ENCODE measurements around the gene FILIP1L. TPM values are rescaled to one million over a fixed set of nuclear protein-coding genes. Genes with fewer than 3 reads are reported as not detected.

Gene FILIP1L
- polyA plus RNA-seq, 1 donor (not counting 4 experiments of a cell fraction or from before 2014, with no cell fraction given): 14.7 TPM

- Histone ChIP-seq H4K20me1 (ENCODE audit: control insufficient read depth, extremely low read depth, insufficient read depth, low read length) (no peaks in the 10 kb centered on the region), H2AFZ (ENCODE audit: control insufficient read depth, low read length) (no peak overlapping the region), H3K9me3 (ENCODE audit: control insufficient read depth, low read depth, low read length) (no peaks in the 10 kb centered on the region), H3K27ac (ENCODE audit: control insufficient read depth, insufficient read depth, low read length) (no peak overlapping the region), H3K9me1 (ENCODE audit: control insufficient read depth, extremely low read depth, insufficient read depth, low read length) (no peaks in the 10 kb centered on the region), H3K4me2 (ENCODE audit: control insufficient read depth, extremely low read depth, insufficient read depth, low read depth, low read length) (no peak overlapping the region), H3K79me2 (ENCODE audit: control insufficient read depth, insufficient read depth, low read length) (no peaks in the 10 kb centered on the region), H3K9ac (ENCODE audit: control insufficient read depth, extremely low read depth, insufficient read depth, low read length) (no peak overlapping the region), H3K4me1 (ENCODE audit: control insufficient read depth, extremely low read depth, insufficient read depth, low read length) (no peaks in the 10 kb centered on the region), H3K36me3 (ENCODE audit: control insufficient read depth in 2 of 2, extremely low read depth in 1 of 2, insufficient read depth in 2 of 2, low read length in 2 of 2) (no peaks in the 10 kb centered on the region), H3K27me3 (ENCODE audit: control insufficient read depth, extremely low read depth, insufficient read depth, low read length) (no peaks in the 10 kb centered on the region), H3K4me3 (ENCODE audit: control insufficient read depth in 2 of 3, extremely low read depth in 1 of 3, insufficient read depth in 2 of 3, low read depth in 1 of 3, low read length in 3 of 3) (no peak overlapping the region)
- FAIRE-seq (no peak), DNase-seq (ENCODE audit: low read depth, low spot score) (no peak)
- TF ChIP-seq EZH2 (IDR thresholded peaks at IDR 0.05; ENCODE audit: low read length): no peak
- dilution Hi-C loops (cut with MboI; ENCODE audit: extremely low pct_ligation_motif_present, low sequenced_read_pairs): no loop called here
Measured at GRCh38 chr3:100084100-100084806, 30.0 kb downstream of the FILIP1L start.

GRCh38 chr3:100083209-100083608 is 31.1 kb downstream of the FILIP1L start:
- Histone ChIP-seq H3K27ac (ENCODE audit: control insufficient read depth, insufficient read depth, low read length) (no peak overlapping the region), H3K4me3 (ENCODE audit: control insufficient read depth in 2 of 3, extremely low read depth in 1 of 3, insufficient read depth in 2 of 3, low read depth in 1 of 3, low read length in 3 of 3) (no peak overlapping the region), H3K9me3 (ENCODE audit: control insufficient read depth, low read depth, low read length) (no peaks in the 10 kb centered on the region), H3K9me1 (ENCODE audit: control insufficient read depth, extremely low read depth, insufficient read depth, low read length) (no peaks in the 10 kb centered on the region), H3K4me2 (ENCODE audit: control insufficient read depth, extremely low read depth, insufficient read depth, low read depth, low read length) (no peak overlapping the region), H3K4me1 (ENCODE audit: control insufficient read depth, extremely low read depth, insufficient read depth, low read length) (no peaks in the 10 kb centered on the region), H3K36me3 (ENCODE audit: control insufficient read depth in 2 of 2, extremely low read depth in 1 of 2, insufficient read depth in 2 of 2, low read length in 2 of 2) (no peaks in the 10 kb centered on the region), H3K27me3 (ENCODE audit: control insufficient read depth, extremely low read depth, insufficient read depth, low read length) (no peaks in the 10 kb centered on the region), H2AFZ (ENCODE audit: control insufficient read depth, low read length) (no peak overlapping the region), H3K9ac (ENCODE audit: control insufficient read depth, extremely low read depth, insufficient read depth, low read length) (no peak overlapping the region), H3K79me2 (ENCODE audit: control insufficient read depth, insufficient read depth, low read length) (no peaks in the 10 kb centered on the region), H4K20me1 (ENCODE audit: control insufficient read depth, extremely low read depth, insufficient read depth, low read length) (no peaks in the 10 kb centered on the region)
- TF ChIP-seq EZH2 (IDR thresholded peaks at IDR 0.05; ENCODE audit: low read length) (no peak), CTCF (optimal IDR thresholded peaks at IDR 0.05 in 1 of 3, IDR thresholded peaks at IDR 0.05 in 1 of 3, conservative IDR thresholded peaks at IDR 0.05 in 1 of 3; ENCODE audit: extremely low read depth in 1 of 3, insufficient read depth in 2 of 3, low read length in 3 of 3) (no peak)
- dilution Hi-C loops (cut with MboI; ENCODE audit: extremely low pct_ligation_motif_present, low sequenced_read_pairs): no loop called here
- DNase-seq (ENCODE audit: low read depth, low spot score) (no peak), FAIRE-seq (no peak)

GRCh38 chr3:100082714-100083113 is 31.6 kb downstream of the FILIP1L start:
- no peak for TF ChIP-seq EZH2 (IDR thresholded peaks at IDR 0.05; ENCODE audit: low read length)
- no peak for TF ChIP-seq CTCF (optimal IDR thresholded peaks at IDR 0.05 in 1 of 3, IDR thresholded peaks at IDR 0.05 in 1 of 3, conservative IDR thresholded peaks at IDR 0.05 in 1 of 3; ENCODE audit: extremely low read depth in 1 of 3, insufficient read depth in 2 of 3, low read length in 3 of 3)
- Histone ChIP-seq H3K27me3 (ENCODE audit: control insufficient read depth, extremely low read depth, insufficient read depth, low read length) (no peaks in the 10 kb centered on the region), H3K4me2 (ENCODE audit: control insufficient read depth, extremely low read depth, insufficient read depth, low read depth, low read length) (no peak overlapping the region), H3K9me3 (ENCODE audit: control insufficient read depth, low read depth, low read length) (no peaks in the 10 kb centered on the region), H4K20me1 (ENCODE audit: control insufficient read depth, extremely low read depth, insufficient read depth, low read length) (no peaks in the 10 kb centered on the region), H3K9me1 (ENCODE audit: control insufficient read depth, extremely low read depth, insufficient read depth, low read length) (no peaks in the 10 kb centered on the region), H2AFZ (ENCODE audit: control insufficient read depth, low read length) (no peak overlapping the region), H3K4me1 (ENCODE audit: control insufficient read depth, extremely low read depth, insufficient read depth, low read length) (no peaks in the 10 kb centered on the region), H3K36me3 (ENCODE audit: control insufficient read depth in 2 of 2, extremely low read depth in 1 of 2, insufficient read depth in 2 of 2, low read length in 2 of 2) (no peaks in the 10 kb centered on the region), H3K27ac (ENCODE audit: control insufficient read depth, insufficient read depth, low read length) (no peak overlapping the region), H3K4me3 (ENCODE audit: control insufficient read depth in 2 of 3, extremely low read depth in 1 of 3, insufficient read depth in 2 of 3, low read depth in 1 of 3, low read length in 3 of 3) (no peak overlapping the region), H3K9ac (ENCODE audit: control insufficient read depth, extremely low read depth, insufficient read depth, low read length) (no peak overlapping the region), H3K79me2 (ENCODE audit: control insufficient read depth, insufficient read depth, low read length) (no peaks in the 10 kb centered on the region)
- no peak for DNase-seq (ENCODE audit: low read depth, low spot score)
- dilution Hi-C loops (cut with MboI; ENCODE audit: extremely low pct_ligation_motif_present, low sequenced_read_pairs): no loop called here
- no peak for FAIRE-seq

Measured in keratinocyte (primary cell).